Thyroid gland (tissue), 4 donors: ENCODE data around the gene ICE1. TPM values are rescaled to one million over a fixed set of nuclear protein-coding genes. Genes with fewer than 3 reads are reported as not detected.

ENCODE experiments used
- DNase-seq, 2 donors: peaks; one replicate each; pipeline ENCODE4 v3.0.0-alpha.2; 2019
- H3K27ac ChIP-seq, 3 donors: fragments of 200-600 bp; sonication (generic); 1 replicate in 2 of 3; 2 replicates in 1 of 3; pipeline ENCODE4 v1.5.1; 2016 to 2019; ENCODE audit warnings: mild to moderate bottlenecking in 1 of 3, moderate library complexity in 1 of 3
- H3K27me3 ChIP-seq: fragments of 200-600 bp; sonication (generic); one replicate; pipeline ENCODE4 v1.5.1; 2019
- H3K36me3 ChIP-seq, 2 donors: fragments of 200-600 bp; sonication (generic); one replicate each; pipeline ENCODE4 v1.5.1; 2016 to 2019
- H3K4me1 ChIP-seq, 2 donors: fragments of 200-600 bp; sonication (generic); one replicate each; pipeline ENCODE4 v1.5.1; 2017 to 2019
- H3K4me3 ChIP-seq, 3 donors: fragments of 200-600 bp; sonication (generic); replicated peaks in 1 of 3; 1 replicate in 2 of 3; 2 replicates in 1 of 3; pipeline ENCODE4 v1.5.1; 2016; ENCODE audit warnings: mild to moderate bottlenecking in 1 of 3
- H3K9me3 ChIP-seq: fragments of 200-600 bp; sonication (generic); one replicate; pipeline ENCODE4 v1.5.1; 2017
- CTCF ChIP-seq, 6 experiments: fragments of 200-600 bp in 3 of 6; fragments of 450-650 bp in 3 of 6; sonication (generic) in 3 of 6; IDR thresholded peaks; one replicate each; pipeline ENCODE4 v1.5.1; 2016 to 2019; ENCODE audit warnings: antibody characterized with exemption in 6 of 6, mild to moderate bottlenecking in 2 of 6, inconsistent platforms in 1 of 6, moderate library complexity in 1 of 6
- POLR2A ChIP-seq, 2 donors: fragments of 450-650 bp; IDR thresholded peaks; one replicate each; pipeline ENCODE4 v1.6.1; 2017; ENCODE audit warnings: antibody characterized with exemption in 2 of 2, mild to moderate bottlenecking in 2 of 2, moderate library complexity in 1 of 2
- WGBS, 2 donors: methylation state at CpG; one replicate each; pipeline ENCODE4 v1.1.5; 2017; 5-methylcytosine and 5-hydroxymethylcytosine counted together
- intact Hi-C: fragments of 100-400 bp; cut with DNase I; formaldehyde crosslinking; loops from one replicate; pipeline ENCODE4 v1.15.1; 2023
- total RNA-seq, 4 donors: library from RNA; depleted of rRNA; stranded (reverse); fragments of >200 nt; gene quantifications; one replicate each; pipeline ENCODE4 v1.2.3, GENCODE V29; 2016

ICE1 gene
- total RNA-seq, 4 donors from 2014 or later: 36.7 to 71.8 (median 41.6) TPM

DNA sequence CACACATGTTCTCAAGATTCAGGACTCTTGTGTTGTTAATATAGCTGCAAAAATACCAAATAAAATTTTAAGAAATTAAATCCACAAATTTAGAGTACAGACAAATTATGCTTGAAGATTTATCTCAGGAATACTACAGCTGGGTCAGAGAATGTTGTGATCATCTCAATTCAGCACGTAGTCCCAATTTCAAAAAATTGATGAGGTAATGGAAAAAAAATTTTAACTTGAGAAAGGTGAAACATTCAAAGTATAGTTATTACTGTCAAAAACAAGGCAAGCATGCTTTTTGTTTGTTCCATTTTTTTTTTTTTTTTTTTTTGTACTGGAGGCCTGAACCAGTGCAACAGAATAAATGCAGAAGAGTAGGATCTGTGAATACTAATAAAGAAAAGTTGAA, 29.4 kb downstream of the ICE1 start:
- TF ChIP-seq CTCF (IDR thresholded peaks at IDR 0.05) (no peak), POLR2A (IDR thresholded peaks at IDR 0.05) (no peak)
- DNase-seq: no peak
- Histone ChIP-seq H3K9me3 (no peaks in the 10 kb centered on the region), H3K27ac (no peak overlapping the region), H3K27me3 (no peaks in the 10 kb centered on the region), H3K36me3 (peaks cover 7 to 22% of the 10 kb centered on the region in 2 donors), H3K4me3 (no peak overlapping the region), H3K4me1 (peaks cover 0 to 10% of the 10 kb centered on the region in 2 donors)
- intact Hi-C loops: no loop called here
- 99 to 100% methylated on average over 1 of the region's 1 CpG for WGBS, 2 donors

DNA sequence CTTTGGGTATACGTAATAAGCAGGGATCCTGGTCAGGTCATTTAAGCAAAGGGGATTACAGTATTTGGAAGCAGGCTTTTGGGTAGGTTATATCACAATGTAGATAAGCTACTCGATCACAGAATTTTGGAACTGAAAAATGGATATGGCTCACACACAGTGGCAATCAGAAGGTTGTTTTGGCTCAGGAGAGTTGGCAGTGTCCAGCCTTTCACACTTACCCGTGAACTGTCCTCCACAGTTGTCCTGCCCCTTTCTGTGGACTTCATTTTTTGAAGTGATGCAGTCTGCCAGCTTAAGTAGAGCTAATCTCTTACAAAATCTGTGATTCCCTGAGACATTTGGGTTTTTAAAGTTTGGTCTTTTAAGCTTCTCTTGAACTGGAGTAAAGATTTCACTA, 30.7 kb downstream of the ICE1 start:
- 90 to 91% methylated on average over 3 of the region's 3 CpGs for WGBS, 2 donors
- intact Hi-C loops: no loop called here
- no peak for DNase-seq
- Histone ChIP-seq H3K4me1 (peaks cover 0 to 10% of the 10 kb centered on the region in 2 donors), H3K9me3 (no peaks in the 10 kb centered on the region), H3K4me3 (no peak overlapping the region), H3K36me3 (peaks cover 19 to 27% of the 10 kb centered on the region in 2 donors), H3K27me3 (no peaks in the 10 kb centered on the region), H3K27ac (peak overlapping the region in 2 of 3 donors; percentile 4 to 60)
- no peak for TF ChIP-seq POLR2A (IDR thresholded peaks at IDR 0.05)
- no peak for TF ChIP-seq CTCF (IDR thresholded peaks at IDR 0.05)

DNA sequence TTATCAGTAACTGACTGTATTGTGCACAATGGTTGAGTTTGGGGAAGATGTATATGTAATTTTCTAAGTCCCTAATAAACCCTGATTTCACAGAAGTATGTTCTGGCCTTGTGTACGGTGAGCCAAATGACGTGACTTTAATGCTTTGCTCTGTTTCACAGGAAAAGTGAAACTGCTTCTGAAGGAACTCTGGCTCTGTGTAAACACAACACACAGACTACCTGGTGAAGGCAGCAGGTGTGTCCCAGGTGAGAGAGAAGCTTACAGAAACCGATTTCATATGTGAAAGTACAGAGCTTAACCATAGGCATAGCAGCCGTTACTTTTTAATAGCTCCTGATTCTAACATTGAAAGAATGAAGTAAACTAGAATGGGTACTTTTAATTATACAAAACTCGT, 31.9 kb downstream of the ICE1 start:
- intact Hi-C loops: no loop called here
- Histone ChIP-seq H3K4me1 (peaks cover 0 to 10% of the 10 kb centered on the region in 2 donors), H3K36me3 (peaks cover 24 to 30% of the 10 kb centered on the region in 2 donors), H3K4me3 (no peak overlapping the region), H3K27ac (peak overlapping the region; percentile 30 to 60 (median 59)), H3K27me3 (no peaks in the 10 kb centered on the region), H3K9me3 (no peaks in the 10 kb centered on the region)
- no peak for TF ChIP-seq POLR2A (IDR thresholded peaks at IDR 0.05)
- no peak for TF ChIP-seq CTCF (IDR thresholded peaks at IDR 0.05)
- WGBS, 2 donors: 71 to 72% methylated on average over 5 of the region's 5 CpGs
- peak; percentile 25 to 28 for DNase-seq

DNA sequence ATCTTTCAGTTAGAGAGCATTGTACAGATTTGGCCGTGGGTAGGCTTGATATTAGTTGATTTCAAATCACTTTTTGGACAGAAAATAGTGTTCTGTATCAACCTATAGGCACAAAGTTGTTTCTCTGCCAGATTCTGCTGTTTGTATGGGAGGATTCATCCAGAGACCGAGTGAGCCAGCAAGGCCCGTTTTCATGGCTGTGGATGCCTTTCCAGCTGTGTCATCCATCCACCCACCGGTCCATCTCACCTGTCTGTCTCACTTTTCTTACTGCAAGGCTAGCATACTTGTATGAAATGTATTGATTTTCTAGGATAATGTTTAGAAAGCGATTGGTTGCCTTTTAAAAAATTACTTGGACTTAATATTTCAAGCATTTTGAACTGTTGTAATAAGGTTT, 34.4 kb downstream of the ICE1 start:
- no peaks in the 10 kb centered on the region for H3K9me3 ChIP-seq
- H3K27ac ChIP-seq: no peak overlapping the region
- no peak overlapping the region for H3K4me3 ChIP-seq
- peaks cover 42 to 47% of the 10 kb centered on the region in 2 donors for H3K36me3 ChIP-seq
- 94 to 96% methylated on average over 5 of the region's 5 CpGs for WGBS, 2 donors
- no peak for TF ChIP-seq CTCF (IDR thresholded peaks at IDR 0.05)
- no peak for TF ChIP-seq POLR2A (IDR thresholded peaks at IDR 0.05)
- intact Hi-C loops: no loop called here
- DNase-seq: no peak
- peaks cover 0 to 10% of the 10 kb centered on the region in 2 donors for H3K4me1 ChIP-seq
- no peaks in the 10 kb centered on the region for H3K27me3 ChIP-seq

DNA sequence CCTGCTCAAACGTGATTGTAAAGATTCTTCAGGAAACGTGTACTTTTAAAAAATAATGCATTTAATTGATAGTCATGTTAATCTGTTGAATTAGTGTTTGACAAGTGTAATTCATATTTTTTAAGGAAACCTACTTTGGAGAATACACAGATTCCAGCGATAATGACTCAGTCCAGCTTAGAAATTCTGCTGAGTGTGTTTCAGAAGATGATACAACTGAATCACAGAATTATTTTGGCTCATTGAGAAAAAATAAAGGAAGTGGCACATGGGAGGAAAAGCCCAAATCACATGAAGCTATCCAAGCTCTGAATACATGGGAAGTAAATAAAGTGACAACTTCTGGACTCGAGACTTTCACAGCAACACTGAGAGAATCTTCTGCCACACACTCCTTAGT, 37.8 kb downstream of the ICE1 start:
- WGBS, 2 donors: 91 to 94% methylated on average over 4 of the region's 4 CpGs
- intact Hi-C loops: no loop called here
- Histone ChIP-seq H3K27ac (no peak overlapping the region), H3K4me1 (no peaks in the 10 kb centered on the region), H3K27me3 (no peaks in the 10 kb centered on the region), H3K36me3 (peaks cover 55 to 75% of the 10 kb centered on the region in 2 donors), H3K4me3 (no peak overlapping the region), H3K9me3 (no peaks in the 10 kb centered on the region)
- TF ChIP-seq POLR2A (IDR thresholded peaks at IDR 0.05) (no peak), CTCF (IDR thresholded peaks at IDR 0.05) (no peak)
- DNase-seq: no peak
